NCI-H524 treated with DMSO at 0.1 percent for 48 hours (cell line): Measurements from ENCODE around the gene DDIAS.
"Not testable (repeated sequence)": the region's sequence is repeated elsewhere in the genome, so short reads cannot be mapped to it uniquely, and the experiment has no call there.

Experiments used
- DNase-seq: peaks from one replicate; lab custom pipeline; 2025; lab: John Stamatoyannopoulos, UW

The DDIAS gene

GRCh38 chr11:82922396-82923173 lies 21.0 kb downstream of the DDIAS start:
- DNase-seq = not testable (repeated sequence)

GRCh38 chr11:82924522-82925224 lies 23.1 kb downstream of the DDIAS start:
- no peak for DNase-seq

- DNase-seq = no peak
Measured at GRCh38 chr11:82927264-82927880, 25.8 kb downstream of the DDIAS start.

GRCh38 chr11:82929121-82929520 lies 27.6 kb downstream of the DDIAS start:
- DNase-seq = no peak

GRCh38 chr11:82930229-82930628 lies 28.7 kb downstream of the DDIAS start:
- no peak for DNase-seq

GRCh38 chr11:82930734-82931133 lies 29.2 kb downstream of the DDIAS start:
- no peak for DNase-seq

GRCh38 chr11:82932564-82932963 lies 31.0 kb downstream of the DDIAS start:
- no peak for DNase-seq

- DNase-seq = no peak
Measured at GRCh38 chr11:82936261-82936660, 34.7 kb downstream of the DDIAS start.

GRCh38 chr11:82937554-82937953 lies 36.0 kb downstream of the DDIAS start:
- no peak for DNase-seq

- no peak for DNase-seq
Measured at GRCh38 chr11:82939456-82939855, 37.9 kb downstream of the DDIAS start.

GRCh38 chr11:82942376-82942775 lies 40.8 kb downstream of the DDIAS start:
- no peak for DNase-seq

- not testable (repeated sequence) for DNase-seq
Measured at GRCh38 chr11:82943430-82943829, 41.9 kb downstream of the DDIAS start.

GRCh38 chr11:82944198-82944597 lies 42.7 kb downstream of the DDIAS start:
- DNase-seq = no peak

GRCh38 chr11:82945041-82945440 lies 43.5 kb downstream of the DDIAS start:
- not testable (repeated sequence) for DNase-seq

GRCh38 chr11:82945682-82946081 lies 44.1 kb downstream of the DDIAS start:
- no peak for DNase-seq

GRCh38 chr11:82949352-82949751 lies 47.8 kb downstream of the DDIAS start:
- DNase-seq = no peak

- DNase-seq = not testable (repeated sequence)
Measured at GRCh38 chr11:82950502-82950901, 49.0 kb downstream of the DDIAS start.

GRCh38 chr11:82955736-82956453 lies 54.4 kb downstream of the DDIAS start:
- peak; percentile 82 for DNase-seq

- no peak for DNase-seq
Measured at GRCh38 chr11:82959987-82960778, 58.6 kb downstream of the DDIAS start.

GRCh38 chr11:82960779-82961143 lies 59.2 kb downstream of the DDIAS start:
- no peak for DNase-seq

GRCh38 chr11:82962021-82962420 lies 60.5 kb downstream of the DDIAS start:
- not testable (repeated sequence) for DNase-seq

- DNase-seq = no peak
Measured at GRCh38 chr11:82967381-82967780, 65.8 kb downstream of the DDIAS start.
